Adrenal gland (tissue), 12 donors: ENCODE results near the gene HOXC13. TPM values are rescaled to one million over a fixed set of nuclear protein-coding genes. Genes with fewer than 3 reads are reported as not detected.

Experiments used
- DNase-seq, 7 donors: peaks; one replicate each; pipeline ENCODE4 v3.0.0-alpha.2; 2019 to 2020
- H3K27ac ChIP-seq, 5 donors: fragments of 200-600 bp; sonication (generic) in 4 of 5; 1 replicate in 3 of 5; 2 replicates in 2 of 5; pipeline versions ENCODE4 v1.5.1 to v1.8.0; 2016 to 2020; ENCODE audit warnings: mild to moderate bottlenecking in 1 of 5
- H3K27me3 ChIP-seq: fragments of 200-600 bp; 2 replicates; pipeline ENCODE4 v1.8.0; 2021
- H3K36me3 ChIP-seq, 2 donors: fragments of 200-600 bp; replicated peaks in 1 of 2; 1 replicate in 1 of 2; 2 replicates in 1 of 2; pipeline versions ENCODE4 v1.5.1 to v1.8.0; 2018 to 2022
- H3K4me1 ChIP-seq, 2 donors: fragments of 200-600 bp; replicated peaks in 1 of 2; 1 replicate in 1 of 2; 2 replicates in 1 of 2; pipeline versions ENCODE4 v1.5.1 to v1.8.0; 2018 to 2021
- H3K4me3 ChIP-seq, 4 donors: fragments of 200-600 bp; sonication (generic) in 3 of 4; one replicate each; pipeline ENCODE4 v1.5.1; 2016 to 2018
- H3K9me3 ChIP-seq, 3 donors: fragments of 200-600 bp; sonication (generic) in 1 of 3; replicated peaks in 1 of 3; 1 replicate in 2 of 3; 2 replicates in 1 of 3; pipeline versions ENCODE4 v1.5.1 to v1.8.0; 2016 to 2021
- CTCF ChIP-seq, 6 experiments: fragments of 450-650 bp in 4 of 6; fragments of 200-600 bp in 2 of 6; sonication (generic) in 1 of 6; IDR thresholded peaks; 1 replicate in 5 of 6; 2 replicates in 1 of 6; pipeline versions ENCODE4 v1.5.1 to v1.8.0; 2016 to 2021; ENCODE audit warnings: antibody characterized with exemption in 6 of 6, mild to moderate bottlenecking in 2 of 6, moderate library complexity in 1 of 6
- POLR2A ChIP-seq, 2 donors: fragments of 450-650 bp; IDR thresholded peaks; one replicate each; pipeline ENCODE4 v1.6.1; 2017; ENCODE audit warnings: antibody characterized with exemption in 2 of 2, mild to moderate bottlenecking in 2 of 2, moderate library complexity in 1 of 2
- WGBS, 4 donors: extraction: QIAGEN DNeasy Blood & Tissue Kit in 2 of 4; methylation state at CpG; one replicate each; pipeline versions ENCODE4 v1.1.5 to v1.1.7; 2013 to 2017; 5-methylcytosine and 5-hydroxymethylcytosine counted together
- intact Hi-C, 2 donors: fragments of 100-400 bp; cut with DNase I; formaldehyde crosslinking; loops; one replicate each; pipeline versions ENCODE4 v1.14.1 to v1.15.0; 2022 to 2023
- polyA plus RNA-seq, 3 donors: library from polyadenylated mRNA; stranded (reverse); fragments of 200-250 nt in 2 of 3; fragments of 350-450 nt in 1 of 3; fragmentation: Illumina TruSeq in 1 of 3; extraction: RNeasy Lipid Tissue Mini Kit (QIAGEN cat#74804) in 1 of 3; gene quantifications; one replicate each; pipeline ENCODE4 v1.2.3, GENCODE V29; 2013 to 2014
- total RNA-seq, 9 donors: library from RNA; depleted of rRNA in 4 of 9; stranded (reverse); fragments of >200 nt in 4 of 9; fragments of 120-200 nt in 1 of 9; fragmentation: NEBNext Ultra II Directional in 1 of 9; extraction: Animal tissue kit (Norgen Biotek cat#: 25700) in 1 of 9; gene quantifications; one replicate each; pipeline versions ENCODE4 v1.1.0 to v1.2.4, GENCODE V29; 2013 to 2023
- donor health status: healthy with polysubstance abuse.
- donor health status: Bipolar disorder and iron deficiency.
- donor health status: DM: yes; HTN: yes; CAD: no.
- donor health status: DM: no; HTN: no; CAD: no.
- donor health status: DM: no; HTN: no; CAD: no.
- donor health status: DM: yes; HTN: yes; CAD: no.

The HOXC13 gene
- total and polyA plus RNA-seq, 12 donors = 0.11 TPM; not detected in 11

- TF ChIP-seq CTCF (IDR thresholded peaks at IDR 0.05) (no peak), POLR2A (IDR thresholded peaks at IDR 0.05) (no peak)
- Histone ChIP-seq H3K27me3 (peaks cover 96% of the 10 kb centered on the region), H3K4me1 (no peaks in the 10 kb centered on the region), H3K9me3 (no peaks in the 10 kb centered on the region), H3K36me3 (no peaks in the 10 kb centered on the region), H3K4me3 (no peak overlapping the region), H3K27ac (no peak overlapping the region)
- intact Hi-C loops = no loop called here
- DNase-seq = no peak
- WGBS, 4 donors = 5 to 8% (median 6%) methylated on average over 37 to 45 of the region's 45 CpGs
Observed at GRCh38 chr12:53927220-53928029, 11.2 kb upstream of the HOXC13 start.

- intact Hi-C loops = no loop called here
- H3K27me3 ChIP-seq = peaks cover 97% of the 10 kb centered on the region
- H3K27ac ChIP-seq = no peak overlapping the region
- WGBS, 4 donors = 6 to 7% (median 6%) methylated on average over 28 to 31 of the region's 31 CpGs
- H3K36me3 ChIP-seq = no peaks in the 10 kb centered on the region
- H3K9me3 ChIP-seq = no peaks in the 10 kb centered on the region
- H3K4me1 ChIP-seq = no peaks in the 10 kb centered on the region
- H3K4me3 ChIP-seq = no peak overlapping the region
- DNase-seq = no peak
- TF ChIP-seq POLR2A (IDR thresholded peaks at IDR 0.05) = no peak
Observed at GRCh38 chr12:53928054-53928835, 10.4 kb upstream of the HOXC13 start.

- TF ChIP-seq POLR2A (IDR thresholded peaks at IDR 0.05) (no peak), CTCF (IDR thresholded peaks at IDR 0.05) (no peak)
- Histone ChIP-seq H3K36me3 (no peaks in the 10 kb centered on the region), H3K4me1 (no peaks in the 10 kb centered on the region), H3K27me3 (peaks cover 94% of the 10 kb centered on the region), H3K27ac (no peak overlapping the region), H3K9me3 (no peaks in the 10 kb centered on the region), H3K4me3 (no peak overlapping the region)
- intact Hi-C loops = no loop called here
- no peak for DNase-seq
- whole genome bisulfite sequencing, 4 donors = 14 to 18% (median 17%) methylated on average over 4 of the region's 4 CpGs
Observed at GRCh38 chr12:53929527-53929926, 9.1 kb upstream of the HOXC13 start.

- no peak overlapping the region for H3K27ac ChIP-seq
- no peak for TF ChIP-seq CTCF (IDR thresholded peaks at IDR 0.05)
- TF ChIP-seq POLR2A (IDR thresholded peaks at IDR 0.05) = no peak
- no peaks in the 10 kb centered on the region for H3K9me3 ChIP-seq
- no peaks in the 10 kb centered on the region for H3K4me1 ChIP-seq
- intact Hi-C loops = no loop called here
- H3K27me3 ChIP-seq = peaks cover 94% of the 10 kb centered on the region
- H3K36me3 ChIP-seq = no peaks in the 10 kb centered on the region
- DNase-seq = no peak
- WGBS, 4 donors = 5 to 8% (median 8%) methylated on average over 29 to 30 of the region's 30 CpGs
- H3K4me3 ChIP-seq = no peak overlapping the region
Observed at GRCh38 chr12:53930591-53931255, 7.9 kb upstream of the HOXC13 start.
